ENCODE measurements around the gene NKX1-2.

NKX1-2 gene

DNA sequence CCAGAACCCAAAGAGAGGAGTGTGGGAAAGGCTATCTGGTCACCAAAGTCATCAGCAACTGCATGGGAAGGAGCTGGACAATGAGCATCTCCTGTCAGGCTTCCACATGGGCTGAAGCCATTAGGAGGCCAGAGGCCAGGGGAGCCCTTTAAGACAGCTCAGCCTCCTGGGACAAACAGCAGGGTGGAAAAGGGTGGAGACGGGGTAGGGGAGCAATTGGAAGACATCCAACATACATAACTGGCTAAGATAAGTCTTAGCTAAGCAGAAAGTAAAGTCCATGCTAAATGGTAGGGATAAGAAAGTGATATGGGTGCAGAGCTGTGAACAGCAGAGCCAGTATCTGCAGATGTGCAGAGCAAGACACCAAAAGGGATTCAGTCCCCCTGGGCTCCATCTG is 29.6 kb downstream of the NKX1-2 start (continued):
- no peak for TF ChIP-seq ZNF473 (tag by site-specific recombination; IDR thresholded peaks at IDR 0.05)
- no peak for TF ChIP-seq ZNF37A (tag by site-specific recombination; IDR thresholded peaks at IDR 0.05)
- no peak for TF ChIP-seq ZBTB7A (tag by site-specific recombination; IDR thresholded peaks at IDR 0.05; ENCODE audit: low read depth)
- TF ChIP-seq SP2 (tag by site-specific recombination; IDR thresholded peaks at IDR 0.05), result no peak
- no peak for TF ChIP-seq ZNF266 (tag by site-specific recombination; IDR thresholded peaks at IDR 0.05; ENCODE audit: low read depth)
- TF ChIP-seq ZNF292 (tag by site-specific recombination; IDR thresholded peaks at IDR 0.05; ENCODE audit: borderline replicate concordance, low read depth), result no peak
- no peak for TF ChIP-seq ZNF433 (tag by site-specific recombination; IDR thresholded peaks at IDR 0.05; ENCODE audit: low read depth)
- no peak for TF ChIP-seq ZNF626 (tag by site-specific recombination; IDR thresholded peaks at IDR 0.05)
- TF ChIP-seq, protein P1, sequence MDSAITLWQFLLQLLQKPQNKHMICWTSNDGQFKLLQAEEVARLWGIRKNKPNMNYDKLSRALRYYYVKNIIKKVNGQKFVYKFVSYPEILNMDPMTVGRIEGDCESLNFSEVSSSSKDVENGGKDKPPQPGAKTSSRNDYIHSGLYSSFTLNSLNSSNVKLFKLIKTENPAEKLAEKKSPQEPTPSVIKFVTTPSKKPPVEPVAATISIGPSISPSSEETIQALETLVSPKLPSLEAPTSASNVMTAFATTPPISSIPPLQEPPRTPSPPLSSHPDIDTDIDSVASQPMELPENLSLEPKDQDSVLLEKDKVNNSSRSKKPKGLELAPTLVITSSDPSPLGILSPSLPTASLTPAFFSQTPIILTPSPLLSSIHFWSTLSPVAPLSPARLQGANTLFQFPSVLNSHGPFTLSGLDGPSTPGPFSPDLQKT (IDR thresholded peaks at IDR 0.05; ENCODE audit: borderline replicate concordance, low read depth, low read length), result no peak
- TF ChIP-seq MZF1 (tag by site-specific recombination; IDR thresholded peaks at IDR 0.05; ENCODE audit: borderline replicate concordance), result peak; percentile 48; the same call in 1 of the 2 replicates
- TF ChIP-seq, protein P2, sequence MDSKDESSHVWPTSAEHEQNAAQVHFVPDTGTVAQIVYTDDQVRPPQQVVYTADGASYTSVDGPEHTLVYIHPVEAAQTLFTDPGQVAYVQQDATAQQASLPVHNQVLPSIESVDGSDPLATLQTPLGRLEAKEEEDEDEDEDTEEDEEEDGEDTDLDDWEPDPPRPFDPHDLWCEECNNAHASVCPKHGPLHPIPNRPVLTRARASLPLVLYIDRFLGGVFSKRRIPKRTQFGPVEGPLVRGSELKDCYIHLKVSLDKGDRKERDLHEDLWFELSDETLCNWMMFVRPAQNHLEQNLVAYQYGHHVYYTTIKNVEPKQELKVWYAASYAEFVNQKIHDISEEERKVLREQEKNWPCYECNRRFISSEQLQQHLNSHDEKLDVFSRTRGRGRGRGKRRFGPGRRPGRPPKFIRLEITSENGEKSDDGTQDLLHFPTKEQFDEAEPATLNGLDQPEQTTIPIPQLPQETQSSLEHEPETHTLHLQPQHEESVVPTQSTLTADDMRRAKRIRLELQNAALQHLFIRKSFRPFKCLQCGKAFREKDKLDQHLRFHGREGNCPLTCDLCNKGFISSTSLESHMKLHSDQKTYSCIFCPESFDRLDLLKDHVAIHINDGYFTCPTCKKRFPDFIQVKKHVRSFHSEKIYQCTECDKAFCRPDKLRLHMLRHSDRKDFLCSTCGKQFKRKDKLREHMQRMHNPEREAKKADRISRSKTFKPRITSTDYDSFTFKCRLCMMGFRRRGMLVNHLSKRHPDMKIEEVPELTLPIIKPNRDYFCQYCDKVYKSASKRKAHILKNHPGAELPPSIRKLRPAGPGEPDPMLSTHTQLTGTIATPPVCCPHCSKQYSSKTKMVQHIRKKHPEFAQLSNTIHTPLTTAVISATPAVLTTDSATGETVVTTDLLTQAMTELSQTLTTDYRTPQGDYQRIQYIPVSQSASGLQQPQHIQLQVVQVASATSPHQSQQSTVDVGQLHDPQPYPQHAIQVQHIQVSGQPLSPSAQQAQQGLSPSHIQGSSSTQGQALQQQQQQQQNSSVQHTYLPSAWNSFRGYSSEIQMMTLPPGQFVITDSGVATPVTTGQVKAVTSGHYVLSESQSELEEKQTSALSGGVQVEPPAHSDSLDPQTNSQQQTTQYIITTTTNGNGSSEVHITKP (tag by site-specific recombination; IDR thresholded peaks at IDR 0.05), result peak; percentile 56
- TF ChIP-seq ZNF157 (tag by site-specific recombination; IDR thresholded peaks at IDR 0.05), result no peak
- TF ChIP-seq ZBTB17 (tag by site-specific recombination; IDR thresholded peaks at IDR 0.05), result no peak; the same call in 1 of the 2 replicates
- TF ChIP-seq OVOL3 (tag by site-specific recombination; IDR thresholded peaks at IDR 0.05), result no peak
- no peak for TF ChIP-seq ZNF426 (tag by site-specific recombination; IDR thresholded peaks at IDR 0.05)
- peak; percentile 86 for TF ChIP-seq ZNF423 (tag by site-specific recombination; IDR thresholded peaks at IDR 0.05)
- TF ChIP-seq, protein P3, sequence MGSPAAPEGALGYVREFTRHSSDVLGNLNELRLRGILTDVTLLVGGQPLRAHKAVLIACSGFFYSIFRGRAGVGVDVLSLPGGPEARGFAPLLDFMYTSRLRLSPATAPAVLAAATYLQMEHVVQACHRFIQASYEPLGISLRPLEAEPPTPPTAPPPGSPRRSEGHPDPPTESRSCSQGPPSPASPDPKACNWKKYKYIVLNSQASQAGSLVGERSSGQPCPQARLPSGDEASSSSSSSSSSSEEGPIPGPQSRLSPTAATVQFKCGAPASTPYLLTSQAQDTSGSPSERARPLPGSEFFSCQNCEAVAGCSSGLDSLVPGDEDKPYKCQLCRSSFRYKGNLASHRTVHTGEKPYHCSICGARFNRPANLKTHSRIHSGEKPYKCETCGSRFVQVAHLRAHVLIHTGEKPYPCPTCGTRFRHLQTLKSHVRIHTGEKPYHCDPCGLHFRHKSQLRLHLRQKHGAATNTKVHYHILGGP (tag by site-specific recombination; IDR thresholded peaks at IDR 0.05), result no peak
- no peak for TF ChIP-seq ZNF19 (tag by site-specific recombination; IDR thresholded peaks at IDR 0.05; ENCODE audit: low read depth)
- no peak for TF ChIP-seq ZNF555 (tag by site-specific recombination; conservative IDR thresholded peaks at IDR 0.05)
- TF ChIP-seq ZNF76 (tag by site-specific recombination; IDR thresholded peaks at IDR 0.05; ENCODE audit: borderline replicate concordance, low read depth), result no peak
- TF ChIP-seq SCRT2 (tag by site-specific recombination; IDR thresholded peaks at IDR 0.05), result no peak
- TF ChIP-seq GLIS1 (tag by site-specific recombination; IDR thresholded peaks at IDR 0.05), result peak; percentile 70
- TF ChIP-seq ZNF660 (tag by site-specific recombination; IDR thresholded peaks at IDR 0.05), result no peak
- TF ChIP-seq, protein P4, sequence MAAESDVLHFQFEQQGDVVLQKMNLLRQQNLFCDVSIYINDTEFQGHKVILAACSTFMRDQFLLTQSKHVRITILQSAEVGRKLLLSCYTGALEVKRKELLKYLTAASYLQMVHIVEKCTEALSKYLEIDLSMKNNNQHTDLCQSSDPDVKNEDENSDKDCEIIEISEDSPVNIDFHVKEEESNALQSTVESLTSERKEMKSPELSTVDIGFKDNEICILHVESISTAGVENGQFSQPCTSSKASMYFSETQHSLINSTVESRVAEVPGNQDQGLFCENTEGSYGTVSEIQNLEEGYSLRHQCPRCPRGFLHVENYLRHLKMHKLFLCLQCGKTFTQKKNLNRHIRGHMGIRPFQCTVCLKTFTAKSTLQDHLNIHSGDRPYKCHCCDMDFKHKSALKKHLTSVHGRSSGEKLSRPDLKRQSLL (tag by site-specific recombination; IDR thresholded peaks at IDR 0.05), result no peak
- TF ChIP-seq, protein P5, sequence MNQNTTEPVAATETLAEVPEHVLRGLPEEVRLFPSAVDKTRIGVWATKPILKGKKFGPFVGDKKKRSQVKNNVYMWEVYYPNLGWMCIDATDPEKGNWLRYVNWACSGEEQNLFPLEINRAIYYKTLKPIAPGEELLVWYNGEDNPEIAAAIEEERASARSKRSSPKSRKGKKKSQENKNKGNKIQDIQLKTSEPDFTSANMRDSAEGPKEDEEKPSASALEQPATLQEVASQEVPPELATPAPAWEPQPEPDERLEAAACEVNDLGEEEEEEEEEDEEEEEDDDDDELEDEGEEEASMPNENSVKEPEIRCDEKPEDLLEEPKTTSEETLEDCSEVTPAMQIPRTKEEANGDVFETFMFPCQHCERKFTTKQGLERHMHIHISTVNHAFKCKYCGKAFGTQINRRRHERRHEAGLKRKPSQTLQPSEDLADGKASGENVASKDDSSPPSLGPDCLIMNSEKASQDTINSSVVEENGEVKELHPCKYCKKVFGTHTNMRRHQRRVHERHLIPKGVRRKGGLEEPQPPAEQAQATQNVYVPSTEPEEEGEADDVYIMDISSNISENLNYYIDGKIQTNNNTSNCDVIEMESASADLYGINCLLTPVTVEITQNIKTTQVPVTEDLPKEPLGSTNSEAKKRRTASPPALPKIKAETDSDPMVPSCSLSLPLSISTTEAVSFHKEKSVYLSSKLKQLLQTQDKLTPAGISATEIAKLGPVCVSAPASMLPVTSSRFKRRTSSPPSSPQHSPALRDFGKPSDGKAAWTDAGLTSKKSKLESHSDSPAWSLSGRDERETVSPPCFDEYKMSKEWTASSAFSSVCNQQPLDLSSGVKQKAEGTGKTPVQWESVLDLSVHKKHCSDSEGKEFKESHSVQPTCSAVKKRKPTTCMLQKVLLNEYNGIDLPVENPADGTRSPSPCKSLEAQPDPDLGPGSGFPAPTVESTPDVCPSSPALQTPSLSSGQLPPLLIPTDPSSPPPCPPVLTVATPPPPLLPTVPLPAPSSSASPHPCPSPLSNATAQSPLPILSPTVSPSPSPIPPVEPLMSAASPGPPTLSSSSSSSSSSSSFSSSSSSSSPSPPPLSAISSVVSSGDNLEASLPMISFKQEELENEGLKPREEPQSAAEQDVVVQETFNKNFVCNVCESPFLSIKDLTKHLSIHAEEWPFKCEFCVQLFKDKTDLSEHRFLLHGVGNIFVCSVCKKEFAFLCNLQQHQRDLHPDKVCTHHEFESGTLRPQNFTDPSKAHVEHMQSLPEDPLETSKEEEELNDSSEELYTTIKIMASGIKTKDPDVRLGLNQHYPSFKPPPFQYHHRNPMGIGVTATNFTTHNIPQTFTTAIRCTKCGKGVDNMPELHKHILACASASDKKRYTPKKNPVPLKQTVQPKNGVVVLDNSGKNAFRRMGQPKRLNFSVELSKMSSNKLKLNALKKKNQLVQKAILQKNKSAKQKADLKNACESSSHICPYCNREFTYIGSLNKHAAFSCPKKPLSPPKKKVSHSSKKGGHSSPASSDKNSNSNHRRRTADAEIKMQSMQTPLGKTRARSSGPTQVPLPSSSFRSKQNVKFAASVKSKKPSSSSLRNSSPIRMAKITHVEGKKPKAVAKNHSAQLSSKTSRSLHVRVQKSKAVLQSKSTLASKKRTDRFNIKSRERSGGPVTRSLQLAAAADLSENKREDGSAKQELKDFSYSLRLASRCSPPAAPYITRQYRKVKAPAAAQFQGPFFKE (tag by site-specific recombination; IDR thresholded peaks at IDR 0.05; ENCODE audit: borderline replicate concordance), result no peak
- TF ChIP-seq ZNF311 (tag by site-specific recombination; IDR thresholded peaks at IDR 0.05; ENCODE audit: borderline replicate concordance), result no peak
- no peak for TF ChIP-seq ZNF223 (tag by site-specific recombination; IDR thresholded peaks at IDR 0.05)
- no peak for TF ChIP-seq ZNF530 (tag by site-specific recombination; IDR thresholded peaks at IDR 0.05; ENCODE audit: low read depth)
- peak; percentile 69 for TF ChIP-seq KLF1 (tag by site-specific recombination; IDR thresholded peaks at IDR 0.05)
